HepG2 (cell line): ENCODE results near the gene CREBBP. TPM values are rescaled to one million over a fixed set of nuclear protein-coding genes. Genes with fewer than 3 reads are reported as not detected.

Source experiments
- ATAC-seq: fragments of 200-7000 bp; cut with Tn5 transposase; 3 replicates; pipeline ENCODE4 v1.9.1; 2020; ENCODE audit warnings: mild to moderate bottlenecking, moderate library complexity
- BruUV-seq: library from RNA; stranded (reverse); fragments of 400-500 nt; replicated peaks from 2 replicates; lab custom pipeline; 2021; lab: Mats Ljungman, UMichigan
- CTCF ChIA-PET: fragments of 300-600 bp; formaldehyde crosslinking; extraction: SDS; loops from one replicate; lab custom pipeline; 2021; ENCODE audit warnings: low total read pairs, inconsistent platforms, low intra/inter-chr PET ratio; lab: Yijun Ruan, JAX
- POLR2A ChIA-PET: fragments of 350-600 bp; sonication (Branson Sonifier 250); formaldehyde crosslinking; loops from one replicate; lab custom pipeline; 2020; ENCODE audit warnings: antibody characterized with exemption, inconsistent platforms; lab: Yijun Ruan, JAX
- DNase-seq: peaks from one replicate; pipeline ENCODE4 v3.0.0-alpha.2; 2015; ENCODE audit warnings: low spot score
- FAIRE-seq: peaks from 3 replicates; lab custom pipeline; 2011; peaks lifted over from hg19 to GRCh38; lab: Jason Lieb, UNC
- H2AFZ ChIP-seq: one replicate; pipeline ENCODE4 v1.6.1; 2011; ENCODE audit warnings: low read length, inconsistent platforms
- H3K27ac ChIP-seq: fragments of 300-600 bp; 3 replicates; pipeline ENCODE4 v1.8.0; 2011; ENCODE audit warnings: mixed run types, mild to moderate bottlenecking, mixed read lengths, low read length, inconsistent platforms; ENCODE audit not compliant: insufficient read depth; ENCODE audit errors: extremely low read length
- H3K27me3 ChIP-seq, 2 experiments: fragments of 200-600 bp in 1 of 2; 2 replicates in 1 of 2; 3 replicates in 1 of 2; pipeline versions ENCODE4 v1.6.0 to v1.8.0; 2011; ENCODE audit warnings: low read length in 2 of 2, mild to moderate bottlenecking in 2 of 2, moderate library complexity in 2 of 2, inconsistent platforms in 1 of 2; ENCODE audit not compliant: insufficient read depth in 2 of 2, control insufficient read depth in 1 of 2
- H3K36me3 ChIP-seq, 2 experiments: fragments of 200-600 bp in 1 of 2; replicated peaks in 1 of 2; 2 replicates in 1 of 2; 3 replicates in 1 of 2; pipeline versions ENCODE4 v1.5.1 to v1.8.0; 2011; ENCODE audit warnings: low read length in 2 of 2, inconsistent platforms in 1 of 2; ENCODE audit not compliant: insufficient read depth in 2 of 2, control insufficient read depth in 1 of 2
- H3K4me1 ChIP-seq: 2 replicates; pipeline ENCODE4 v1.5.1; 2012; ENCODE audit warnings: low read length, inconsistent platforms; ENCODE audit not compliant: insufficient read depth
- H3K4me2 ChIP-seq: 2 replicates; pipeline ENCODE4 v1.6.0; 2011; ENCODE audit warnings: low read depth, low read length, inconsistent platforms
- H3K4me3 ChIP-seq, 3 experiments: fragments of 200-600 bp in 1 of 3; sonication (generic), shearing (Covaris generic) in 1 of 3; replicated peaks in 1 of 3; 2 replicates each; pipeline ENCODE4 v1.5.1; 2011 to 2016; ENCODE audit warnings: low read length in 3 of 3, inconsistent platforms in 2 of 3, low read depth in 2 of 3, mild to moderate bottlenecking in 2 of 3, control low read depth in 1 of 3, mixed read lengths in 1 of 3; ENCODE audit not compliant: insufficient read depth in 1 of 3
- H3K79me2 ChIP-seq: one replicate; pipeline ENCODE4 v1.6.1; 2011; ENCODE audit warnings: low read length, inconsistent platforms; ENCODE audit not compliant: insufficient read depth
- H3K9ac ChIP-seq: 2 replicates; pipeline ENCODE4 v1.6.0; 2011; ENCODE audit warnings: mild to moderate bottlenecking, low read depth, low read length, inconsistent platforms; ENCODE audit not compliant: insufficient read depth
- H3K9me3 ChIP-seq: 2 replicates; pipeline ENCODE4 v1.5.1; 2012; ENCODE audit warnings: mild to moderate bottlenecking, low read length
- H4K20me1 ChIP-seq: 2 replicates; pipeline ENCODE4 v1.6.0; 2011; ENCODE audit warnings: inconsistent platforms, mild to moderate bottlenecking, low read length, moderate library complexity; ENCODE audit not compliant: insufficient read depth
- ARNT2 ChIP-seq: sonication (generic); formaldehyde crosslinking; IDR thresholded peaks from 2 replicates; pipeline ENCODE4 v1.8.0; 2022; ENCODE audit warnings: mild to moderate bottlenecking, low read depth, missing genetic modification reagents, moderate library complexity
- CBFB ChIP-seq: sonication (generic); formaldehyde crosslinking; IDR thresholded peaks from 2 replicates; pipeline ENCODE4 v1.4.0; 2020; ENCODE audit warnings: missing genetic modification reagents
- POLR2A ChIP-seq, 2 experiments: IDR thresholded peaks; 2 replicates each; pipeline ENCODE4 v1.6.1; 2011; ENCODE audit warnings: low read depth in 2 of 2, low read length in 2 of 2, mild to moderate bottlenecking in 1 of 2, moderate library complexity in 1 of 2; ENCODE audit not compliant: insufficient read depth in 1 of 2
- ZBTB38 ChIP-seq: sonication (generic); formaldehyde crosslinking; IDR thresholded peaks from 2 replicates; pipeline ENCODE4 v1.5.1; 2020; ENCODE audit warnings: mild to moderate bottlenecking, missing genetic modification reagents
- ZBTB8A ChIP-seq: sonication (generic); formaldehyde crosslinking; IDR thresholded peaks from 2 replicates; pipeline ENCODE4 v1.4.0; 2020; ENCODE audit warnings: mild to moderate bottlenecking, low read depth, missing genetic modification reagents, borderline replicate concordance
- ZNF343 ChIP-seq: sonication (generic); formaldehyde crosslinking; IDR thresholded peaks from 2 replicates; pipeline ENCODE4 v1.4.0; 2020; ENCODE audit warnings: mild to moderate bottlenecking, missing genetic modification reagents
- ZNF546 ChIP-seq: sonication (generic); formaldehyde crosslinking; conservative IDR thresholded peaks from 2 replicates; pipeline ENCODE4 v1.8.1; 2023; ENCODE audit warnings: mild to moderate bottlenecking, missing genetic modification reagents
- ZNF75D ChIP-seq: sonication (generic); formaldehyde crosslinking; IDR thresholded peaks from 2 replicates; pipeline ENCODE4 v1.8.1; 2023; ENCODE audit warnings: missing genetic modification reagents, mild to moderate bottlenecking, borderline replicate concordance
- ZNF792 ChIP-seq: IDR thresholded peaks from 2 replicates; pipeline ENCODE4 v1.6.1; 2016
- WGBS: methylation state at CpG from one replicate; pipeline ENCODE4 v1.1.6; 2017; ENCODE audit warnings: low lambda C conversion rate; 5-methylcytosine and 5-hydroxymethylcytosine counted together
- in situ Hi-C: cut with HindIII; loops from 2 replicates; pipeline ENCODE4 v1.10.0; 2017; ENCODE audit warnings: low pct_unique_long_range_greater_than_20kb; ENCODE audit not compliant: extremely low pct_ligation_motif_present
- intact Hi-C: fragments of 100-400 bp; cut with micrococcal nuclease; formaldehyde crosslinking; loops from one replicate; pipeline ENCODE4 v1.10.0; 2022; ENCODE audit not compliant: unreplicated experiment
- polyA plus RNA-seq, 8 experiments: library from polyadenylated mRNA; depleted of rRNA in 3 of 8; stranded (reverse) in 7 of 8; unstranded in 1 of 8; fragments of >200 nt; fragmentation: Illumina TruSeq in 4 of 8; extraction: Trizol in 4 of 8; gene quantifications; 2 replicates each; pipeline versions ENCODE4 v1.2.1 to v1.2.3, GENCODE V29; 2011 to 2016; ENCODE audit warnings: low read depth in 4 of 8, missing spikeins in 1 of 8, mixed read lengths in 1 of 8; ENCODE audit not compliant: insufficient read depth in 1 of 8
- total RNA-seq, 5 experiments: library from RNA; depleted of rRNA; stranded (reverse); fragments of >200 nt; fragmentation: Illumina TruSeq; extraction: Trizol; gene quantifications; 2 replicates each; pipeline ENCODE4 v1.2.3, GENCODE V29; 2016; ENCODE audit warnings: low read depth in 1 of 5
- TF ChIP-seq, protein P1 (sequence below): sonication (generic); formaldehyde crosslinking; IDR thresholded peaks from 2 replicates; pipeline ENCODE4 v1.5.0; 2020; ENCODE audit warnings: missing genetic modification reagents, mild to moderate bottlenecking, borderline replicate concordance
- TF ChIP-seq, protein P2 (sequence below): sonication (generic); formaldehyde crosslinking; IDR thresholded peaks from 2 replicates; pipeline ENCODE4 v1.8.1; 2023; ENCODE audit warnings: mild to moderate bottlenecking, missing genetic modification reagents

The CREBBP gene
- total and polyA plus RNA-seq, 2 of the 13 experiments (the other 11 are each of a cell fraction or from before 2014, with no cell fraction given): 5.3 to 10.4 TPM

DNA sequence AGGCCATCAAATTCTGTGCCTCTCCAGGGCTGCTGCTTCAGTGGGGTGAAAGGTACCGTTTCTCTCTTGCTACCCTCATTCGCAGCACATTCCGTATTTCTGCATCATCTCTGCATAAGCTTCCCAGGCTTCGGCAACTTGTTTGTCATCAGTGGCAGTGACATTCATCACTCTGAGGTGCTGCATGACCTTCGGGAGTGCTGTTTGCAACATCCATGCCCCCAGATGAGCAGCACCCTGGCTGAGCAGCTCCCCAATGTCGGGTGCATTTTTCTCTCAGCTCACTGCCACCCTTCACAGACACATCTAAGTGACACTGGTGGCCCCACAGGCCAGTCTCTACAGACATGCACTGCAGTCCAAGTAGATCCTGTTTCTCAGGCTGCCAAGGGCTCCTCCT is 3.8 kb downstream of the CREBBP start:
- H3K9ac ChIP-seq: no peak overlapping the region
- TF ChIP-seq CBFB (CRISPR knock-in tag) (no peak), ZNF75D (CRISPR knock-in tag) (no peak), ZBTB38 (CRISPR knock-in tag) (0 out of 2 replicates have a peak, but pooled peaks have one; percentile 31), ZNF792 (no peak), POLR2A (IDR thresholded peaks at IDR 0.05; ENCODE audit: insufficient read depth in 1 of 2, low read depth in 2 of 2, low read length in 2 of 2) (0 out of 4 replicates have a peak, but pooled peaks of 1 of the 2 experiments have one; percentile 27), ARNT2 (CRISPR knock-in tag) (no peak), ZNF343 (CRISPR knock-in tag) (no peak), ZNF546 (CRISPR knock-in tag) (no peak), ZBTB8A (CRISPR knock-in tag) (no peak)
- TF ChIP-seq, protein P1, sequence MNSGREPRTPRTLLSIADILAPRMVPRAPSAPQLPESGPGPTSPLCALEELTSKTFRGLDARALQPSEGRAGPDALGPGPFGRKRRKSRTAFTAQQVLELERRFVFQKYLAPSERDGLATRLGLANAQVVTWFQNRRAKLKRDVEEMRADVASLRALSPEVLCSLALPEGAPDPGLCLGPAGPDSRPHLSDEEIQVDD: no peak
- TF ChIP-seq, protein P2, sequence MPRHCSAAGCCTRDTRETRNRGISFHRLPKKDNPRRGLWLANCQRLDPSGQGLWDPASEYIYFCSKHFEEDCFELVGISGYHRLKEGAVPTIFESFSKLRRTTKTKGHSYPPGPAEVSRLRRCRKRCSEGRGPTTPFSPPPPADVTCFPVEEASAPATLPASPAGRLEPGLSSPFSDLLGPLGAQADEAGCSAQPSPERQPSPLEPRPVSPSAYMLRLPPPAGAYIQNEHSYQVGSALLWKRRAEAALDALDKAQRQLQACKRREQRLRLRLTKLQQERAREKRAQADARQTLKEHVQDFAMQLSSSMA (CRISPR knock-in tag): no peak
- TF ChIP-seq, all 625 proteins: peak for 2
- ATAC-seq (no peak), FAIRE-seq (no peak), DNase-seq (no peak)
- Histone ChIP-seq H3K79me2 (peaks cover 80% of the 10 kb centered on the region), H3K9me3 (no peaks in the 10 kb centered on the region), H2AFZ (no peak overlapping the region), H4K20me1 (peaks cover 78% of the 10 kb centered on the region), H3K27ac (no peak overlapping the region), H3K4me2 (peak overlapping the region; percentile 96), H3K4me1 (peaks cover 76% of the 10 kb centered on the region), H3K4me3 (no peak overlapping the region; a peak in 1 of 6 replicates), H3K27me3 (no peaks in the 10 kb centered on the region; a peak in 1 of 5 replicates), H3K36me3 (peaks cover 0 to 1% of the 10 kb centered on the region in 2 experiments; a peak in 4 of 5 replicates)
- BruUV-seq: no TSS peak
- ChIA-PET POLR2A (no interaction called here), CTCF (no interaction called here)
- in situ Hi-C loops (no loop called here), intact Hi-C loops (loop anchor here (10.0 kb wide), 1 partner anchor 62 kb away; no protein-coding TSS in a partner anchor)
- WGBS: 86% methylated on average over 6 of the region's 6 CpGs
